HG02870 (cell line): ENCODE data around the gene POU3F3.

Experiments
- ATAC-seq: cut with Tn5 transposase; IDR thresholded peaks from one replicate; pipeline ENCODE4 v1.9.1; 2021; ENCODE audit warnings: mild to moderate bottlenecking, moderate library complexity; ENCODE audit not compliant: unreplicated experiment

The POU3F3 gene

GRCh38 chr2:104846786-104847585 is 6.9 kb upstream of the POU3F3 start:
- ATAC-seq = no peak

- no peak for ATAC-seq
Observed at GRCh38 chr2:104847586-104848160, 6.2 kb upstream of the POU3F3 start.

GRCh38 chr2:104848526-104848925 is 5.4 kb upstream of the POU3F3 start:
- ATAC-seq = peak; percentile 64

GRCh38 chr2:104849101-104849500 is 4.8 kb upstream of the POU3F3 start:
- ATAC-seq = no peak

GRCh38 chr2:104849618-104850141 is 4.2 kb upstream of the POU3F3 start:
- no peak for ATAC-seq

- ATAC-seq = no peak
Observed at GRCh38 chr2:104850361-104851290, 3.3 kb upstream of the POU3F3 start.

GRCh38 chr2:104851291-104852089 is 2.4 kb upstream of the POU3F3 start:
- ATAC-seq = no peak

GRCh38 chr2:104852090-104852666 is 1.7 kb upstream of the POU3F3 start:
- ATAC-seq = no peak

GRCh38 chr2:104854498-104855220 is 744 bp downstream of the POU3F3 start:
- no peak for ATAC-seq

- no peak for ATAC-seq
Observed at GRCh38 chr2:104855221-104856085, 1.5 kb downstream of the POU3F3 start.

GRCh38 chr2:104856086-104856972 is 2.4 kb downstream of the POU3F3 start:
- ATAC-seq = peak; percentile 8

- ATAC-seq = peak; percentile 39
Observed at GRCh38 chr2:104856973-104857261, 3.0 kb downstream of the POU3F3 start.

GRCh38 chr2:104857262-104858005 is 3.5 kb downstream of the POU3F3 start:
- ATAC-seq = peak; percentile 39

- no peak for ATAC-seq
Observed at GRCh38 chr2:104858006-104858978, 4.4 kb downstream of the POU3F3 start.

GRCh38 chr2:104859291-104859765 is 5.4 kb downstream of the POU3F3 start:
- no peak for ATAC-seq
